Gastroesophageal sphincter (tissue), 4 donors: ENCODE data around the gene PPM1L. TPM values are rescaled to one million over a fixed set of nuclear protein-coding genes. Genes with fewer than 3 reads are reported as not detected.

Experiments
- ATAC-seq: fragments of 150-250 bp; one replicate; pipeline ENCODE4 v1.9.1; 2016; ENCODE audit warnings: mild to moderate bottlenecking, moderate library complexity
- H3K27ac ChIP-seq, 4 donors: fragments of 200-600 bp; sonication (generic) in 3 of 4; 1 replicate in 3 of 4; 2 replicates in 1 of 4; pipeline ENCODE4 v1.5.1; 2016 to 2019
- H3K27me3 ChIP-seq: fragments of 200-600 bp; sonication (generic); one replicate; pipeline ENCODE4 v1.5.1; 2019
- H3K36me3 ChIP-seq, 2 donors: fragments of 200-600 bp; sonication (generic); one replicate each; pipeline ENCODE4 v1.5.1; 2019; ENCODE audit warnings: control low read depth in 1 of 2
- H3K4me1 ChIP-seq, 3 donors: fragments of 200-600 bp; sonication (generic); 1 replicate in 2 of 3; 2 replicates in 1 of 3; pipeline ENCODE4 v1.5.1; 2016 to 2019; ENCODE audit warnings: control low read depth in 2 of 3
- H3K4me3 ChIP-seq, 2 donors: fragments of 200-600 bp; sonication (generic); one replicate each; pipeline ENCODE4 v1.5.1; 2019; ENCODE audit warnings: mild to moderate bottlenecking in 1 of 2, moderate library complexity in 1 of 2
- H3K9me3 ChIP-seq, 3 donors: fragments of 200-600 bp; sonication (generic); one replicate each; pipeline ENCODE4 v1.5.1; 2017 to 2019; ENCODE audit warnings: control low read depth in 2 of 3
- EP300 ChIP-seq: sonication (generic); formaldehyde crosslinking; IDR thresholded peaks from one replicate; pipeline ENCODE4 v1.6.1; 2017; ENCODE audit warnings: antibody characterized with exemption, mild to moderate bottlenecking
- POLR2A ChIP-seq, 2 donors: fragments of 450-650 bp; IDR thresholded peaks; one replicate each; pipeline ENCODE4 v1.6.1; 2017; ENCODE audit warnings: antibody characterized with exemption in 2 of 2, mild to moderate bottlenecking in 2 of 2, moderate library complexity in 1 of 2
- POLR2AphosphoS5 ChIP-seq: sonication (generic); formaldehyde crosslinking; IDR thresholded peaks from one replicate; pipeline ENCODE4 v1.6.1; 2017; ENCODE audit warnings: antibody characterized with exemption
- whole genome bisulfite sequencing, 2 donors: methylation state at CpG; one replicate each; pipeline ENCODE4 v1.1.5; 2018; ENCODE audit warnings: low coverage in 1 of 2; 5-methylcytosine and 5-hydroxymethylcytosine counted together
- total RNA-seq, 4 donors: library from RNA; depleted of rRNA; stranded (reverse); fragments of >200 nt; gene quantifications; one replicate each; pipeline ENCODE4 v1.1.0, GENCODE V29; 2016
- TF ChIP-seq, protein P1 (sequence below), 4 experiments: fragments of 200-600 bp in 2 of 4; fragments of 450-650 bp in 2 of 4; sonication (generic) in 1 of 4; IDR thresholded peaks; one replicate each; pipeline ENCODE4 v1.5.1; 2017 to 2019; ENCODE audit warnings: antibody characterized with exemption in 4 of 4, mild to moderate bottlenecking in 2 of 4, moderate library complexity in 2 of 4

PPM1L gene
- total RNA-seq, 4 donors from 2014 or later = 47.4 to 93.1 (median 60.6) TPM

DNA sequence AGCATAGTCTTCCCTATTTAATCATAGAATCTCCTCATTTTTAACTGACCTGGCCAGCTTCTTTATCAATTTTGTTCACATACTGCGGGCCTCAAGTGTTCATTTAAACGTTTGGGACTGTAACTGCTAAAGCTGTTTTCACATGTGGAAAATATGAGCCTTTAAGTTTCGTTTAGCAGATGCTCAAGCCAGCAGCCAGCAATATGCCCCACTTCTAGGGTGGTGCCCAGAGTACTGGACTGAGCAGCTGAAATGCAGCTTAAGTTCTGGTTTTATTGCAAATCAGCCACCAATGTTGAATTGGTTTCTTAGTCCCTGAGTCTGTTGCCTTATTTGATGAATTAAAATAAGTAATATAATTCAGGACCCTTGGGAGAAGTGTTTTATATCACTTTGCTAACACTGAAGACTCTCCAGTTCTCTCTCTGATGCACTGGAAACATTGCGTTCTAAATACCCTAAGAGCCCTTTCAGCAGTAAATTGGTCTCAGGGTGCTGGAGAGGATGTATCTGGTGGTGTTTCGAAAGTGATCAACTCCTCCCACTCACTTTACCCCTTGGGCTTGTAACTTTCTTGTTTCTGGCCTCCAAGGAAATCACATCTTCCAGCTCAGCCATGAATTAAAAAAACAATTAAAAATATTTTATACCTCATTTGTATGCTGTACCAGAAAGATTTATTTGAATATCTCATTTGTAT, 287.5 kb downstream of the PPM1L start:
- no peak for TF ChIP-seq POLR2AphosphoS5
- TF ChIP-seq EP300 = no peak
- TF ChIP-seq, protein P1, sequence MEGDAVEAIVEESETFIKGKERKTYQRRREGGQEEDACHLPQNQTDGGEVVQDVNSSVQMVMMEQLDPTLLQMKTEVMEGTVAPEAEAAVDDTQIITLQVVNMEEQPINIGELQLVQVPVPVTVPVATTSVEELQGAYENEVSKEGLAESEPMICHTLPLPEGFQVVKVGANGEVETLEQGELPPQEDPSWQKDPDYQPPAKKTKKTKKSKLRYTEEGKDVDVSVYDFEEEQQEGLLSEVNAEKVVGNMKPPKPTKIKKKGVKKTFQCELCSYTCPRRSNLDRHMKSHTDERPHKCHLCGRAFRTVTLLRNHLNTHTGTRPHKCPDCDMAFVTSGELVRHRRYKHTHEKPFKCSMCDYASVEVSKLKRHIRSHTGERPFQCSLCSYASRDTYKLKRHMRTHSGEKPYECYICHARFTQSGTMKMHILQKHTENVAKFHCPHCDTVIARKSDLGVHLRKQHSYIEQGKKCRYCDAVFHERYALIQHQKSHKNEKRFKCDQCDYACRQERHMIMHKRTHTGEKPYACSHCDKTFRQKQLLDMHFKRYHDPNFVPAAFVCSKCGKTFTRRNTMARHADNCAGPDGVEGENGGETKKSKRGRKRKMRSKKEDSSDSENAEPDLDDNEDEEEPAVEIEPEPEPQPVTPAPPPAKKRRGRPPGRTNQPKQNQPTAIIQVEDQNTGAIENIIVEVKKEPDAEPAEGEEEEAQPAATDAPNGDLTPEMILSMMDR (IDR thresholded peaks at IDR 0.05) = no peak
- TF ChIP-seq POLR2A (IDR thresholded peaks at IDR 0.05) = no peak
- no peaks in the 10 kb centered on the region for H3K36me3 ChIP-seq
- no peak for ATAC-seq
- no peaks in the 10 kb centered on the region for H3K27me3 ChIP-seq
- WGBS, 2 donors = 69 to 79% methylated on average over 5 of the region's 5 CpGs
- H3K9me3 ChIP-seq = no peaks in the 10 kb centered on the region
- H3K4me3 ChIP-seq = no peak overlapping the region
- no peaks in the 10 kb centered on the region for H3K4me1 ChIP-seq
- H3K27ac ChIP-seq = no peak overlapping the region

DNA sequence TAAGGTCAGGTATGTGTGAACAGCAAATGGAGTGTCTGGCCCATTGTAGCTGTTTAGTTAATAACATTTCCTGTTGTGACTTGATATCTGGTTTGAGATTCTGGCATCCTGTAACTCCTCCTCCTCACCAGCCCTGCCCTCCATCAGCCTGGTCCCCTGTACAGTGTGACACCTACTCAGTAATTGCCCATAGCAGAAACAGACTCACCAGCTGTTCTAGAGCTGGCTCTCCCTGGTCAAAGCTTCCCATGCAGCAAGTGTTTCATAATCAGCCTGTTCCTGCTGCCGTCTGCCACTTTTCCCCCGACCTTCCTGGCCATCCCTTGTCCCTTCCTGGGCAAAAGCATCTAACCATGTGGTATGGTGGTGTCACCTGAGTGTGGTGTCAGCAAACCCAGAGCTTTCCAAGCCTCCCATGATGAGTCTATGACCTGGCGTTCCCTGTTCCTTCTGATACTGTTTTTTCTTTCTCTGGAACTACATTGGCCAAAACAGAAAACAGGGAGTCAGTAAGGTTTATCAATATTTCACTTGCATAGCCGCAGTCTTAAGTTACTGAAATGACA, 293.7 kb downstream of the PPM1L start:
- H3K27ac ChIP-seq = no peak overlapping the region
- no peaks in the 10 kb centered on the region for H3K4me1 ChIP-seq
- no peaks in the 10 kb centered on the region for H3K27me3 ChIP-seq
- ATAC-seq = no peak
- H3K9me3 ChIP-seq = no peaks in the 10 kb centered on the region
- TF ChIP-seq POLR2A (IDR thresholded peaks at IDR 0.05) (no peak), EP300 (no peak), POLR2AphosphoS5 (no peak)
- TF ChIP-seq, protein P1 (IDR thresholded peaks at IDR 0.05) = no peak
- 84 to 100% methylated on average over 1 to 4 of the region's 4 CpGs for WGBS, 2 donors
- H3K36me3 ChIP-seq = no peaks in the 10 kb centered on the region
- H3K4me3 ChIP-seq = no peak overlapping the region

DNA sequence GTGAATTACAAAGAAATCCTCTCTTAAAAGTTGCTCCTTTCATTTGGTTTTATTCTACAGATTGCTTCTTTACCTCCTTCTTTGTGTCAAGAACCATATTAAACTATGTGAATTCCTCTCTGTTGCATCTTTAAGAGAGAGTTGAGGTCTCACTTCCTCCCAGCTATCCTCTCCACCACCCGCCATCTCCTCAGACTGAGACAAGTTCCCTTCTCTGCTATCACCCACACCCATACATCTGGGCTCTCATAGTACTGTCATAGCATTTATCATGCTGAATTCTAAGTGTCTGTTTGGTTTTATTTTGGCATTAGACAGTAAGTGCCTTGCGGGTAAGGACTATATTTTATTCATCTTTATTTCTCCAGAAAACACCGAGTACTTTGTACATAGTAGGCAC, 294.9 kb downstream of the PPM1L start:
- no peaks in the 10 kb centered on the region for H3K27me3 ChIP-seq
- TF ChIP-seq, protein P1 (IDR thresholded peaks at IDR 0.05) = no peak
- TF ChIP-seq POLR2AphosphoS5 (no peak), POLR2A (IDR thresholded peaks at IDR 0.05) (no peak), EP300 (no peak)
- no peak overlapping the region for H3K27ac ChIP-seq
- H3K4me1 ChIP-seq = no peaks in the 10 kb centered on the region
- H3K36me3 ChIP-seq = no peaks in the 10 kb centered on the region
- H3K9me3 ChIP-seq = no peaks in the 10 kb centered on the region
- H3K4me3 ChIP-seq = no peak overlapping the region
- whole genome bisulfite sequencing, 2 donors = 82% methylated on average over 3 of the region's 3 CpGs; no CpG with 5 or more reads in 1 of the 2 donors
- ATAC-seq = no peak

- no peaks in the 10 kb centered on the region for H3K9me3 ChIP-seq
- H3K36me3 ChIP-seq = no peaks in the 10 kb centered on the region
- WGBS, 2 donors = 85 to 92% methylated on average over 4 to 6 of the region's 6 CpGs
- no peaks in the 10 kb centered on the region for H3K27me3 ChIP-seq
- no peak overlapping the region for H3K4me3 ChIP-seq
- no peak overlapping the region for H3K27ac ChIP-seq
- ATAC-seq = no peak
- H3K4me1 ChIP-seq = no peaks in the 10 kb centered on the region
- TF ChIP-seq POLR2AphosphoS5 (no peak), EP300 (no peak), POLR2A (IDR thresholded peaks at IDR 0.05) (no peak)
- TF ChIP-seq, protein P1 (IDR thresholded peaks at IDR 0.05) = no peak
Measured at GRCh38 chr3:161051856-161052255, 295.8 kb downstream of the PPM1L start.
